ENCODE results near the gene TNFRSF1B. TPM values are rescaled to one million over a fixed set of nuclear protein-coding genes. Genes with fewer than 3 reads are reported as not detected.
A peak's percentile ranks its signal among the peaks of the same experiment; 100 is the strongest.

TNFRSF1B gene
- polyA plus RNA-seq, 3 donors = 436 to 761 (median 450) TPM

DNA sequence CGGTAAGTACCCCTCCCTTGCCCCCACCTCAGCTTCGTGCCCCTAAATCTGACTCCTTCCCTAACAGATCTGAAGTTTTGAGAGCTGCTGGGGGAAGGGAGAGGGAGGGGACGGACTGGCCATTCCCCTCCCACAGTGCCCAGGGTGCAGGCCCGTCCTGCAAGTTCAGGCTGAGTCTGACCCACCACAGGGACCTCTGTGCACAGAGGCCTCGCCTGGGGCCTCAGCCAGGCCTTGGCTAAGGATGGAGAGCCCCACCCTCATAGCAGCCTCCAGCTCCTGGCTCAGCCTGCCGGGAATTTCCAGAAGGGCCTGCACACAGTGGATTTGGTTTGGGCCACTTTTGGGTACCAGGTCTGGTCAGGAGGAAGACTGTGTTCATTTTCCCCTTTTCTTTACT is 31.2 kb upstream of the TNFRSF1B start:
- peaks cover 0 to 8% (median 0%) of the 10 kb centered on the region in 7 donors for H3K9me3 Mint-ChIP-seq
- Histone ChIP-seq H2AFZ (ENCODE audit: insufficient read depth, low read depth, low read length, poor library complexity, severe bottlenecking) (no peak overlapping the region), H3K36me3 (replicated peaks in 1 of 2; ENCODE audit: control insufficient read depth in 1 of 2, insufficient read depth in 2 of 2, low read length in 2 of 2) (peaks cover 11 to 26% of the 10 kb centered on the region in 2 donors), H3K4me2 (replicated peaks; ENCODE audit: extremely low read depth, low read length, poor library complexity, severe bottlenecking) (no peak overlapping the region), H4K20me1 (ENCODE audit: insufficient read depth, low read length) (no peaks in the 10 kb centered on the region), H3K27me3 (ENCODE audit: control insufficient read depth in 2 of 2, insufficient read depth in 2 of 2, low read length in 2 of 2) (no peaks in the 10 kb centered on the region), H3K4me1 (ENCODE audit: control insufficient read depth in 1 of 2, insufficient read depth in 2 of 2, low read length in 2 of 2) (peaks cover 56% of the 10 kb centered on the region in 2 donors), H3K9ac (ENCODE audit: insufficient read depth, low read length, poor library complexity, severe bottlenecking) (no peak overlapping the region), H3K27ac (ENCODE audit: low read depth in 1 of 2, low read length in 2 of 2) (no peak overlapping the region), H3K79me2 (ENCODE audit: insufficient read depth, low read length) (peaks cover 3% of the 10 kb centered on the region), H3K9me3 (replicated peaks in 1 of 2; ENCODE audit: control insufficient read depth in 1 of 2, insufficient read depth in 1 of 2, low read length in 2 of 2) (no peaks in the 10 kb centered on the region), H3K4me3 (replicated peaks in 1 of 3; ENCODE audit: low read depth in 2 of 3, low read length in 3 of 3) (no peak overlapping the region)
- H3K27ac Mint-ChIP-seq = peak overlapping the region in 1 of 7 donors; percentile 26
- peaks cover 27 to 39% of the 10 kb centered on the region in 2 donors for H3K36me3 Mint-ChIP-seq
- peaks cover 56% of the 10 kb centered on the region for H3K4me1 Mint-ChIP-seq
- no peak overlapping the region for H3K4me3 Mint-ChIP-seq
- TF ChIP-seq, protein P1, sequence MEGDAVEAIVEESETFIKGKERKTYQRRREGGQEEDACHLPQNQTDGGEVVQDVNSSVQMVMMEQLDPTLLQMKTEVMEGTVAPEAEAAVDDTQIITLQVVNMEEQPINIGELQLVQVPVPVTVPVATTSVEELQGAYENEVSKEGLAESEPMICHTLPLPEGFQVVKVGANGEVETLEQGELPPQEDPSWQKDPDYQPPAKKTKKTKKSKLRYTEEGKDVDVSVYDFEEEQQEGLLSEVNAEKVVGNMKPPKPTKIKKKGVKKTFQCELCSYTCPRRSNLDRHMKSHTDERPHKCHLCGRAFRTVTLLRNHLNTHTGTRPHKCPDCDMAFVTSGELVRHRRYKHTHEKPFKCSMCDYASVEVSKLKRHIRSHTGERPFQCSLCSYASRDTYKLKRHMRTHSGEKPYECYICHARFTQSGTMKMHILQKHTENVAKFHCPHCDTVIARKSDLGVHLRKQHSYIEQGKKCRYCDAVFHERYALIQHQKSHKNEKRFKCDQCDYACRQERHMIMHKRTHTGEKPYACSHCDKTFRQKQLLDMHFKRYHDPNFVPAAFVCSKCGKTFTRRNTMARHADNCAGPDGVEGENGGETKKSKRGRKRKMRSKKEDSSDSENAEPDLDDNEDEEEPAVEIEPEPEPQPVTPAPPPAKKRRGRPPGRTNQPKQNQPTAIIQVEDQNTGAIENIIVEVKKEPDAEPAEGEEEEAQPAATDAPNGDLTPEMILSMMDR (IDR thresholded peaks at IDR 0.05) = no peak
- intact Hi-C loops (cut with micrococcal nuclease) = no loop called here
- no peaks in the 10 kb centered on the region for H3K27me3 Mint-ChIP-seq (ENCODE audit: low read depth in 3 of 3)
- 100% methylated on average over 2 of the region's 6 CpGs for WGBS (ENCODE audit: insufficient coverage)
- DNase-seq = peak in 1 of 3 donors; percentile 8

DNA sequence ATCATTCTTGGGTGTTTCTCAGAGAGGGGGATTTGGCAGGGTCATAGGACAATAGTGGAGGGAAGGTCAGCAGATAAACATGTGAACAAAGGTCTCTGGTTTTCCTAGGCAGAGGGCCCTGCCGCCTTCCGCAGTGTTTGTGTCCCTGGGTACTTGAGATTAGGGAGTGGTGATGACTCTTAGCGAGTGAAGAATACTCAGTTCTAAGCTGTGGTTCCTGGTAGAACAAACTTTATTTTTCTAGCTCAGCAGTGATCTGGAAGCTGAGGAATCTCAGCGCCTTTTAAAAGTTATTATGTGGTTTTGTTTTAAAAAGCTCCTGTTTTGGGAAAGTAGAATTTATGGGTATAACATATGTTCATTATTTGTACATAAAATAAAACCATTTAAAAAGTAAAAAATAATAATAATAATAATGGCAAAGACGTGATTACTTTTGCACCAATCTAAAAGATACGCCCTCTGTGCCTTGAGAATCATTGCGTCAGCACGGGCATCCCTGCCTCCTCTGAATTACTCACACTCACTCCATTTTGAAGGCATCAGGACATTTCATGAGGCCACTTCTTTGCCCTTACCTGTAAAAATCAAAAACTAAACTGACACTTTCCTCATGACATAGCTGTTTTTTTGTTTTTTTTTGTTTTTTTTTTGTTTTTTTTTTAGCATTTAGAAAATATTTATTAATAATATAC is 29.7 kb upstream of the TNFRSF1B start:
- no peak overlapping the region for H3K9ac ChIP-seq (ENCODE audit: insufficient read depth, low read length, poor library complexity, severe bottlenecking)
- H3K4me3 ChIP-seq (replicated peaks in 1 of 3; ENCODE audit: low read depth in 2 of 3, low read length in 3 of 3) = no peak overlapping the region
- Mint-ChIP-seq H3K36me3 (peaks cover 33 to 36% of the 10 kb centered on the region in 2 donors), H3K27me3 (ENCODE audit: low read depth in 3 of 3) (no peaks in the 10 kb centered on the region), H3K9me3 (peaks cover 0 to 8% (median 0%) of the 10 kb centered on the region in 7 donors), H3K4me3 (no peak overlapping the region), H3K27ac (peak overlapping the region in 1 of 7 donors; percentile 30), H3K4me1 (peaks cover 57% of the 10 kb centered on the region)
- TF ChIP-seq, protein P1 (IDR thresholded peaks at IDR 0.05) = no peak
- no peak overlapping the region for H2AFZ ChIP-seq (ENCODE audit: insufficient read depth, low read depth, low read length, poor library complexity, severe bottlenecking)
- H3K27me3 ChIP-seq (ENCODE audit: control insufficient read depth in 2 of 2, insufficient read depth in 2 of 2, low read length in 2 of 2) = no peaks in the 10 kb centered on the region
- 79% methylated on average over 2 of the region's 8 CpGs for whole genome bisulfite sequencing (ENCODE audit: insufficient coverage)
- no peaks in the 10 kb centered on the region for H4K20me1 ChIP-seq (ENCODE audit: insufficient read depth, low read length)
- H3K9me3 ChIP-seq (replicated peaks in 1 of 2; ENCODE audit: control insufficient read depth in 1 of 2, insufficient read depth in 1 of 2, low read length in 2 of 2) = no peaks in the 10 kb centered on the region
- intact Hi-C loops (cut with micrococcal nuclease) = no loop called here
- no peak overlapping the region for H3K4me2 ChIP-seq (replicated peaks; ENCODE audit: extremely low read depth, low read length, poor library complexity, severe bottlenecking)
- peak in 1 of 3 donors; percentile 70 for DNase-seq
- peaks cover 11 to 26% of the 10 kb centered on the region in 2 donors for H3K36me3 ChIP-seq (replicated peaks in 1 of 2; ENCODE audit: control insufficient read depth in 1 of 2, insufficient read depth in 2 of 2, low read length in 2 of 2)
- no peak overlapping the region for H3K27ac ChIP-seq (ENCODE audit: low read depth in 1 of 2, low read length in 2 of 2)
- no peaks in the 10 kb centered on the region for H3K79me2 ChIP-seq (ENCODE audit: insufficient read depth, low read length)
- H3K4me1 ChIP-seq (ENCODE audit: control insufficient read depth in 1 of 2, insufficient read depth in 2 of 2, low read length in 2 of 2) = peaks cover 56% of the 10 kb centered on the region in 2 donors
